AG04449 (cell line): ENCODE data around the gene ASTN2.
"Not testable (repeated sequence)": the region's sequence is repeated elsewhere in the genome, so short reads cannot be mapped to it uniquely, and the experiment has no call there.

ENCODE experiments used
- CTCF ChIA-PET: fragments of 350-600 bp; formaldehyde crosslinking; extraction: SDS; loops from one replicate; lab custom pipeline; 2021; ENCODE audit warnings: antibody characterized with exemption; lab: Yijun Ruan, JAX
- POLR2A ChIA-PET: fragments of 400-600, 350-600 bp; formaldehyde crosslinking; extraction: SDS; loops from one replicate; lab custom pipeline; 2020; ENCODE audit warnings: antibody characterized with exemption, inconsistent platforms; lab: Yijun Ruan, JAX
- DNase-seq: peaks from one replicate; pipeline ENCODE4 v3.0.0-alpha.2; 2010; ENCODE audit warnings: low read depth, low spot score
- H3K4me3 ChIP-seq: 2 replicates; pipeline ENCODE4 v1.5.1; 2011; ENCODE audit warnings: low read depth, mild to moderate bottlenecking, control low read depth, low read length
- TF ChIP-seq, protein P1 (sequence below): IDR thresholded peaks from one replicate; pipeline ENCODE4 v1.5.1; 2011; ENCODE audit warnings: mild to moderate bottlenecking, moderate library complexity, low read length, control low read depth, inconsistent platforms; ENCODE audit not compliant: insufficient read depth; ENCODE audit errors: missing control alignments

Gene ASTN2

DNA sequence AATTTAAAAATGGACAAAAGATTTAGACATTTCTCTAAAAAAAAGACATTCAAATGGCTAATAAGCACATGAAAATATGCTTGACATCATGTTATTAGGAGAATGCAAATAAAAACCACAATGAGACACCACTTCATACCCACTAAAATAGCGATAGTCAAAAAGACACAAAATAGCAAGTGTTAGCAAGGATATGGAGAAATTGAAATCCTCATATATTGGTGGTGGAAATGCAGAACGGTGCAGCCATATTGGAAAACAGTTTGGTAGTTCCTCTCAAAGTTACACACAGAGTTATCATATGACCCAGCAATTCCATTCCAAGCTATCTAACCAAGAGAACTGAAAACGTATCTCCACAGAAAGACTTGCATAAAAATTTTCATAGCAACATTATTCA lies 955.3 kb downstream of the ASTN2 start:
- TF ChIP-seq, protein P1, sequence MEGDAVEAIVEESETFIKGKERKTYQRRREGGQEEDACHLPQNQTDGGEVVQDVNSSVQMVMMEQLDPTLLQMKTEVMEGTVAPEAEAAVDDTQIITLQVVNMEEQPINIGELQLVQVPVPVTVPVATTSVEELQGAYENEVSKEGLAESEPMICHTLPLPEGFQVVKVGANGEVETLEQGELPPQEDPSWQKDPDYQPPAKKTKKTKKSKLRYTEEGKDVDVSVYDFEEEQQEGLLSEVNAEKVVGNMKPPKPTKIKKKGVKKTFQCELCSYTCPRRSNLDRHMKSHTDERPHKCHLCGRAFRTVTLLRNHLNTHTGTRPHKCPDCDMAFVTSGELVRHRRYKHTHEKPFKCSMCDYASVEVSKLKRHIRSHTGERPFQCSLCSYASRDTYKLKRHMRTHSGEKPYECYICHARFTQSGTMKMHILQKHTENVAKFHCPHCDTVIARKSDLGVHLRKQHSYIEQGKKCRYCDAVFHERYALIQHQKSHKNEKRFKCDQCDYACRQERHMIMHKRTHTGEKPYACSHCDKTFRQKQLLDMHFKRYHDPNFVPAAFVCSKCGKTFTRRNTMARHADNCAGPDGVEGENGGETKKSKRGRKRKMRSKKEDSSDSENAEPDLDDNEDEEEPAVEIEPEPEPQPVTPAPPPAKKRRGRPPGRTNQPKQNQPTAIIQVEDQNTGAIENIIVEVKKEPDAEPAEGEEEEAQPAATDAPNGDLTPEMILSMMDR: no peak
- CTCF ChIA-PET: no interaction called here

DNA sequence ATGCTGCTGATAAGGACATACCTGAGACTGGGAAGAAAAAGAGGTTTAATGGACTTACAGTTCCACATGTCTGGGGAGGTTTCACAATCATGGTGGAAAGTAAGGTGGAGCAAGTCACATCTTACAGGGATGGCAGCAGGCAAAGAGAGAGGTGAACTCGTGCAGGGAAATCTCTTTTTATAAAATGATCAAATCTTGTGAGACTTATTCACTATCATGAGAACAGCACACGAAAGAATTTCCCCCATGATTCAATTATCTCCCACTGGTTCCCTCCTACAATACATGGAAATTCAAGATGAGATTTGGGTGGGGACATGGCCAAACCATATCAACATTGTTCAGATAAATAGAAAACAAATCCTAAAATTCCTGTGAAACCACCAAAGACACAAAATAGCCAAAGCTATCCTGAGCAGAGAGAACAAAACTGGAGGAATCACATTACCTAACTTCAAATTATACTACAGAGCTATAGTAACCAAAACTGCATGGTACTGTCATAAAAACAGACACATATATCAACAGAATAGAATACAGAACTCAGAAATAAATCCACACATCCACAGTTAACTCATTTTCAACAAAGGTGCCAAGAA lies 958.3 kb downstream of the ASTN2 start:
- POLR2A ChIA-PET: no interaction called here
- no peak for DNase-seq
- CTCF ChIA-PET: no interaction called here
- TF ChIP-seq, protein P1: no peak
- no peak overlapping the region for H3K4me3 ChIP-seq

More for the DNA sequence above, 955.3 kb downstream of the ASTN2 start:
- DNase-seq: no peak
- H3K4me3 ChIP-seq: no peak overlapping the region
- POLR2A ChIA-PET: no interaction called here

- CTCF ChIA-PET, H3K4me3 ChIP-seq, DNase-seq, POLR2A ChIA-PET: not testable (repeated sequence)
Observed at GRCh38 chr9:116454539-116454938, 960.3 kb downstream of the ASTN2 start.

GRCh38 chr9:116453785-116454184 lies 961.1 kb downstream of the ASTN2 start:
- H3K4me3 ChIP-seq: no peak overlapping the region
- ChIA-PET POLR2A (no interaction called here), CTCF (no interaction called here)

DNA sequence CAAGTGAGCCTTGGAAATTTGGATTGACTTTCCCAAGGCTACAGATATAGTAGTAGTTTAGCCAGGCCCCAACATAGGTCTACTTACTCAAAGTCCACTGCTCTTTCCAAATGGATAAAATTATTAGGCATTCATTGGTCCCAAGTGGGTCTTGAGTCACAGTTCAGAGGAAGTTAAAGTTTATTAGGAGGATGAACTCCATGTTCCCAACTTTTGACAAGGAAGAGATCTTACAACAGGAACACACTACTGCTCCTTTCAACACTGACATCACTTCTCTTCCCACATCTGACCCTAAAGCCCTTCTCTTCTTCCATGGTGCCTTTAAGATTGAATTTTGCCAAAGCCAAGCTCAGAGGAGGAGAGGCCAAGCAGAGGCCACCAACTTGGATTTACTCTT lies 962.2 kb downstream of the ASTN2 start:
- ChIA-PET CTCF (no interaction called here), POLR2A (no interaction called here)
- TF ChIP-seq, protein P1: no peak
- DNase-seq: no peak
- no peak overlapping the region for H3K4me3 ChIP-seq

More at GRCh38 chr9:116453785-116454184, 961.1 kb downstream of the ASTN2 start:
- no peak for DNase-seq
- TF ChIP-seq, protein P1: no peak

DNA sequence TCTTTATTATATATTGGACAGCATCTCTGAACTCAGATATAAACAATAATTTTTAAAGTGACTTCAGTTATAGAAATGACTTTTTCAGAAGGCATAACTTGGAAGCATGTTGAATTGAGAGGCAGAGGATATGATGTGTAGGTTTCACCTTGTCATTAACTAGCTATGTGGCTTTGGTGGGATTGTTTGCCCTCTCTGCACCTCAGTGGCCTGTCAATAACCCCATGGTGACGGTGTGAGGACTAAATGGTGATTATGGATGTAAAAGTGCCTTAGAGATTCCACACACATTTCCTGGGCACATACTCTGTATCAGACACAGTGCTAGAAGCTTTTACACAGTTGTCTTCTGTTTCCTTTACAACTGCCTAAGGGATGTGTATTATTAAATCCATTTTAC lies 962.6 kb downstream of the ASTN2 start:
- TF ChIP-seq, protein P1: no peak
- no peak overlapping the region for H3K4me3 ChIP-seq
- ChIA-PET POLR2A (no interaction called here), CTCF (interaction anchor here (1.0 kb wide), 1 partner anchor 120 kb away, joined by 4 read pairs; no protein-coding TSS in a partner anchor)
- no peak for DNase-seq
